IPS-15b (cell line): Measurements from ENCODE around the gene KCNA1.

Source experiments
- H3K27me3 ChIP-seq: one replicate; pipeline ENCODE4 v1.6.1; 2013; ENCODE audit warnings: low read length; ENCODE audit not compliant: control insufficient read depth, insufficient read depth
- H3K36me3 ChIP-seq: one replicate; pipeline ENCODE4 v1.6.1; 2013; ENCODE audit warnings: low read length; ENCODE audit not compliant: control insufficient read depth, insufficient read depth
- H3K4me1 ChIP-seq: one replicate; pipeline ENCODE4 v1.6.1; 2013; ENCODE audit warnings: mild to moderate bottlenecking, low read length; ENCODE audit not compliant: control insufficient read depth, insufficient read depth
- H3K4me3 ChIP-seq: one replicate; pipeline ENCODE4 v1.5.1; 2013; ENCODE audit warnings: low read depth, low read length
- H3K9ac ChIP-seq: one replicate; pipeline ENCODE4 v1.6.1; 2013; ENCODE audit warnings: low read depth, mild to moderate bottlenecking, low read length
- H3K9me3 ChIP-seq: one replicate; pipeline ENCODE4 v1.6.1; 2013; ENCODE audit warnings: mild to moderate bottlenecking, low read length; ENCODE audit not compliant: control insufficient read depth, insufficient read depth

Gene KCNA1

DNA sequence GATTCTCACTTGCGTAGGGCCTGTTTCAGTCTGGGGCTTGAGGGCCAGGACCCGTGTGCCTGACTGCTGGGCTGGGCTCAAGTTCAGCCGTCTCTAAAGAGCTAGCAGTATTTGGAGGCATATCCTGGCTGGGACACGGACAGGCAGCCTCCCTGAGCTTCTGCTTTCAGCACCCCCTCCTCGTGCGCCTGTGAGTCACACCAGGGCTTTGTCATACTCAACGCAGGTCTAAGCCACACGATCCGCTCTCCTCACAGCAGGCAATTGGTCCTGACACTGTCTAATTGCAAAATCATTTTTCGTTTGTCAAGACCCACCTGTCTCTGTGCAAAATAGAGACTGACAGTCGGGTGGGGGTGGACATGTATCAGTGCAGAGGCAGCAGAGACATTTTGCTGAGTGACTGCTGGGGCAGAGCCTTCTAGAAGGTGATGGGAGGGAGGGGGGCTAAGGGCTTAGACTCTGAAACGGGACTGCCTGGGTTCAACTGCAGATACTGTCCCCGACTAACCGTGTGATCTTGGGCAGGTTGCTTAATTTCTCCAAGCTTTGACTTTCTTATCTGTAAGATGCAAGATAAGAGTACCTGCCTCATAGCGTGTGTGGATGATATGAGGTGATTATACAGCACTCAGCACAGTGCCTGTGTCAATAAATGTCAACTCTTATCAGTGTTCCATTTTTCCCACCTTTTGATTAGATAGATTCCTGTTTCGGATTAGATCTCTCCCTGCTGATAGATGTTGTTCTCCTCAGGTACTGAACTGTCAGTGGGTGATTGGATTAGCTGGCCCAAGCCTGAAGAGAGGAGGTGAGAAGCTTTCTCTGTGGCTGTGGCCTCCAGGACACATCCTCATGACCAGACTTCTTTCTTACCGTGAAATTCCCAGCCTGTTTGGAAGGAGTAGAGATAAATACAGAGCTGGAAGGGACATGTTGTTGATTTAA, 53.1 kb downstream of the KCNA1 start:
- H3K27me3 ChIP-seq, result peaks cover 9% of the 10 kb centered on the region
- no peak overlapping the region for H3K9ac ChIP-seq
- H3K36me3 ChIP-seq, result no peaks in the 10 kb centered on the region

More for the DNA sequence above, 53.1 kb downstream of the KCNA1 start:
- H3K4me1 ChIP-seq, result no peaks in the 10 kb centered on the region
- H3K4me3 ChIP-seq, result no peak overlapping the region
- H3K9me3 ChIP-seq, result no peaks in the 10 kb centered on the region
